ENCODE results near the gene PRTFDC1.

Gene PRTFDC1

DNA sequence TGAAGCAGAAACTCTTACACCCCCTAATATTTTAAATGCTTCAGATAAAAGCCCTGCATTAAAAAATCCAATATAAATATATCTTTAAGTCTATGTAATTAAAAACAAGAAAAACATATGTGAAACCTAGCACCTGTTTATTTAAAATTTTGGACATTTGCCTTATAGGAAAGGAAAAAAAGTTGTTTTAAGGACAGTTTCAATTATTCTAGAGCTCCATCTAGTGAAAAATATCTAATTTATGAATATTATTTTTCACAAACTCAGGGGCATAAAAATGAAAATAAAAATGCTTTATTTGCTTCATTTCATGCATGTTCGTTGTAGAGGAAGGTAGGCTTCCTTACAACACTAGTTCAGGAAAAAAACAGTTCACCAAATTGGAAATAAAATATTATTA lies 37.5 kb upstream of the PRTFDC1 start:
- TF ChIP-seq, protein P1, sequence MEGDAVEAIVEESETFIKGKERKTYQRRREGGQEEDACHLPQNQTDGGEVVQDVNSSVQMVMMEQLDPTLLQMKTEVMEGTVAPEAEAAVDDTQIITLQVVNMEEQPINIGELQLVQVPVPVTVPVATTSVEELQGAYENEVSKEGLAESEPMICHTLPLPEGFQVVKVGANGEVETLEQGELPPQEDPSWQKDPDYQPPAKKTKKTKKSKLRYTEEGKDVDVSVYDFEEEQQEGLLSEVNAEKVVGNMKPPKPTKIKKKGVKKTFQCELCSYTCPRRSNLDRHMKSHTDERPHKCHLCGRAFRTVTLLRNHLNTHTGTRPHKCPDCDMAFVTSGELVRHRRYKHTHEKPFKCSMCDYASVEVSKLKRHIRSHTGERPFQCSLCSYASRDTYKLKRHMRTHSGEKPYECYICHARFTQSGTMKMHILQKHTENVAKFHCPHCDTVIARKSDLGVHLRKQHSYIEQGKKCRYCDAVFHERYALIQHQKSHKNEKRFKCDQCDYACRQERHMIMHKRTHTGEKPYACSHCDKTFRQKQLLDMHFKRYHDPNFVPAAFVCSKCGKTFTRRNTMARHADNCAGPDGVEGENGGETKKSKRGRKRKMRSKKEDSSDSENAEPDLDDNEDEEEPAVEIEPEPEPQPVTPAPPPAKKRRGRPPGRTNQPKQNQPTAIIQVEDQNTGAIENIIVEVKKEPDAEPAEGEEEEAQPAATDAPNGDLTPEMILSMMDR (IDR thresholded peaks at IDR 0.05; ENCODE audit: low read length, missing control alignments), result no peak
- H3K4me3 ChIP-seq (replicated peaks; ENCODE audit: low read depth, low read length), result no peak overlapping the region
- DNase-seq (ENCODE audit: low read depth), result peak; percentile 36

DNA sequence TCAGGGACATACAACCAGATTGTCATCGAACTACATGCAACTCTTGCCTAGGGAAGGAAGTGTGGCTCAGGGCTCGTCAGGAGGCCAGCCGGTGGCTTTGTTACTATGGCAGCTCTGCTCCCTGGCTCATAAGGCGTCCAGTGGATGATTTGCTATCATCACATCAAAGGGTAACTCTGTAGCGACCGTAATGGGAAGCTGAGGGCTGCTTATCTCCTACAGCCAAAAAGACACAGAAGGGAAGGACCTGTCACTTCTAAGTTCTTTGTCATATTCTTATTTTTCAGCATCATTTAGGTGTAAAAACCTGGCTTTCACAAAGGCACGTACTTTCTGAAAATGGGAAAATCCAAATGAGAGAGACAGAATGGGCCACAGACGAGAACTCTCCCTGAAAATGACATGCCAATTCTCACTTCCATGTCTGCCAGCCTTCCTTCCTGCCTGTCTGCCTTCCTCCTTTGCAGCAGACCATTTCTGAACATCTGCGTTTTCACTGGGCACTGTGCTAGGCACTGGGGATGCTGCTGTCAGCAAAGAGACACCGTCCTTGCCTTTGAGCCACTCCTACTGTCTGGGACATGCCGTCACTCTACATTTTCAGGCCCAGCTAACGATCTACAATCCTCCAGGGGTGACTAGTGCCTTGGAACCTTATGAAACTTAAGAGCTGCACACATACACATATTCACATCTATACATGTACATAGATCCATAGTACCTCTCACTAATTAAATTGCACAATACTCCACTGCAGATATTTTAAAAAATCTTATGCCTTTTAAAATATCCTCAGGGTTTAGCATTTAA lies 36.6 kb upstream of the PRTFDC1 start:
- TF ChIP-seq, protein P1 (IDR thresholded peaks at IDR 0.05; ENCODE audit: low read length, missing control alignments), result no peak
- no peak for DNase-seq (ENCODE audit: low read depth)
- H3K4me3 ChIP-seq (replicated peaks; ENCODE audit: low read depth, low read length), result no peak overlapping the region

DNA sequence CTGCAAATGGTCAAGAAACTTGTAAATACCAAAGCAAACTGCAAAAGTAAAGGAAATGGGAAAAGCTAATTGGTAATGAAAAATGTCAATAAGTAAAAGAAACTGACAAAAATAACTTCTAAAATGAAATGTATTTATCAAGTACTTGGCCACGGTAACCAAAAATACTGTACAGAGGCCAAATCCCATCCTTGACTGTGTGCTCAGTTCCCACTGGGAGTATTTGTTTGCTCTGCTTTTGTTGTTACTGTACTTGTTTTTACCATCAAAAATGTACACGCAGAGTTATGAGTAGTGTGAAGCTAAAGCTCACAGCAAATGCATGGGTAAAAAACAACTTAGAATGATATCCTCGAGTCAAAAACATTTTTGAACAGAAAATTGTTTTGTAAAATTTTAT lies 32.5 kb upstream of the PRTFDC1 start:
- TF ChIP-seq, protein P1 (IDR thresholded peaks at IDR 0.05; ENCODE audit: low read length, missing control alignments), result no peak
- DNase-seq (ENCODE audit: low read depth), result no peak
- no peak overlapping the region for H3K4me3 ChIP-seq (replicated peaks; ENCODE audit: low read depth, low read length)

DNA sequence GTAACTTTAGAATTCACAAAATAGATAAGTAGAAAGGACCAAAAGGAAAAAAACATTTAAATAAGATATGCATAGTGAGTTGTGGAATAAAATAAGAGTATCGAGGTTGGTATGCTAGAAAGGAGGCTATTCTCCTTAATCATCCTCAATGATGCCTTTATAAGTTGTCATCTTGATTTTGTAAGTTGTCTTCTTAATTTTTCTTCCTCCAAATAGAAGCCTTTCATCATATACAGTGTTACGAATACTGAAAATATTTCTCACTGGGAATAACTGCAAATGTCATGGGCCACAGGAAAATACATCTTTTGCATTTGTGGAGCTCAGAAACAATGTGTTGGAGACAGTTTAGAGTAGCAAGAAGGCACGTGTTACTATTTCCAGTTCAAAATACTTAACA lies 31.5 kb upstream of the PRTFDC1 start:
- no peak overlapping the region for H3K4me3 ChIP-seq (replicated peaks; ENCODE audit: low read depth, low read length)
- no peak for DNase-seq (ENCODE audit: low read depth)
- TF ChIP-seq, protein P1 (IDR thresholded peaks at IDR 0.05; ENCODE audit: low read length, missing control alignments), result no peak

DNA sequence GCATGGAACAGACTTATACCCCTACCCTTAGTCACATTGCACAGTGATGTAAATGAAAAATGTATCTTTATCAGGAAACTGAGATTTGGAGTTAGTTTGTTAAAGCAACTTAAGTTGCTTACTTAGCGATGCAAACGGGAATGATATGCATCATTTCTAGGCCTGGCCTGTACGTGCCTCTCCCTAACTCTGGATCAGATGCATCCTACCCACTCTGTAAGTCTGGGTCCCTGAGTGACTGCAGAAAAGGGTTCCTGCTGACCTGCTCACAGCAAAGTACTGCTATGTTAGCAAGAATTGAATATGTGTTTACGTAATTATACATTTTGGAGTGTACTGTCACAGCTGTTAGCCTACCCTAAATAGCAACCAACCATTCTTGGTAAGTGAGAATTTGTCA lies 30.7 kb upstream of the PRTFDC1 start:
- H3K4me3 ChIP-seq (replicated peaks; ENCODE audit: low read depth, low read length), result no peak overlapping the region
- TF ChIP-seq, protein P1 (IDR thresholded peaks at IDR 0.05; ENCODE audit: low read length, missing control alignments), result no peak

DNA sequence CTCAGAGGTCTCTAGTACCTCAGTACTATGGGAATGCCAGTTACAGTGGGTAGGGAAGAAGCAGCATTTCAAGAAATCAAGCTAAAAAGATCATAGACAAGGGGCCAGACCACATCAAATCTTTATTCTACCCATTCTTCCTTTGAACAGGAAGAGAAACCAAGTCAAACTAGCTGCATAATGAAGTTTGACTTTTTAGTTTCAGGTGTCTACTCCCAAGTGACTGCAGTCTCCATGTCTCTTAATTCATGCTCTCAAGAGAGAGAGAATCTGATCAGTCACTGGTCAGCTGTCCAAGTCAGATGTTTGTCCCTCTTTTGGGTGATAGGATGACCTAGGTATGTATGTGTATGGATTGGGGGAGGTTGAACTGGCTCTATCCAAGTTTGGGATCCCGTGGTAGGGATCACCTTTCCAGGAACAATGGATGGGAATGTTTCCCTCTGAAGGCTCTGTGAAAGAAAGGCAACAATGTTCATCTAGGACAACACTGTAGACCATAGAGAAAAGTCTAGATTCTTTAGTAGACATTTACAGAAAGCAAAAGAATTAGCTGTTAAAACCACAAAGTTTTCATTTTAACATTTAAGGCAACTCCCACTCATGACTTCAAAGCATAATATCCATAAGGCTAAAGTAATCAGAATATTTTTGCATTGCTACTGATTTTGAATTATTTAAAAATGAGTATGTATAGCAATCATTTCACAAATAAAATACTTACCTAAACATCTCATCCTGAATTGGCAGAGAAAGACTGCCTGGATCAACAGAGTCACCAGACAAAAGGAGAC lies 30.1 kb upstream of the PRTFDC1 start:
- no peak for DNase-seq (ENCODE audit: low read depth)
- H3K4me3 ChIP-seq (replicated peaks; ENCODE audit: low read depth, low read length), result no peak overlapping the region
- TF ChIP-seq, protein P1 (IDR thresholded peaks at IDR 0.05; ENCODE audit: low read length, missing control alignments), result no peak

More for the DNA sequence above, 30.7 kb upstream of the PRTFDC1 start:
- no peak for DNase-seq (ENCODE audit: low read depth)

Data from fibroblast of pulmonary artery (primary cell).